Type B pancreatic cell (in vitro differentiated cells): ENCODE results near the gene TAF1B. TPM values are rescaled to one million over a fixed set of nuclear protein-coding genes. Genes with fewer than 3 reads are reported as not detected.

ENCODE experiments used
- DNase-seq: peaks from one replicate; pipeline ENCODE4 v3.0.0; 2021; ENCODE audit warnings: mixed read lengths; ENCODE audit not compliant: unreplicated experiment; ENCODE audit errors: extremely low spot score
- H3K27ac Mint-ChIP-seq: 2 replicates; pipeline ENCODE4 v1.8.0; 2021; ENCODE audit warnings: mild to moderate bottlenecking, mixed read lengths
- H3K27me3 Mint-ChIP-seq: 2 replicates; pipeline ENCODE4 v1.8.0; 2021; ENCODE audit warnings: mixed read lengths
- H3K36me3 Mint-ChIP-seq: 2 replicates; pipeline ENCODE4 v1.8.0; 2021; ENCODE audit warnings: mixed read lengths
- H3K4me1 Mint-ChIP-seq: one replicate; pipeline ENCODE4 v1.8.0; 2021; ENCODE audit warnings: mixed read lengths; ENCODE audit not compliant: unreplicated experiment
- H3K4me3 Mint-ChIP-seq: 2 replicates; pipeline ENCODE4 v1.8.0; 2021; ENCODE audit warnings: mild to moderate bottlenecking, mixed read lengths
- H3K9me3 Mint-ChIP-seq: 2 replicates; pipeline ENCODE4 v1.8.0; 2021; ENCODE audit warnings: mixed read lengths
- CTCF ChIP-seq: fragments of 200-600 bp; sonication (generic); conservative IDR thresholded peaks from 2 replicates; pipeline ENCODE4 v1.5.0; 2021; ENCODE audit warnings: antibody characterized with exemption, mild to moderate bottlenecking
- long read RNA-seq: library from polyadenylated mRNA; unstranded; transcript quantifications from one replicate; pipeline ENCODE4 v2.0.0, GENCODE V29; 2020
- total RNA-seq: library from RNA; stranded (reverse); gene quantifications from 2 replicates; pipeline ENCODE4 v1.2.1, GENCODE V29; 2021; ENCODE audit warnings: low replicate concordance

Gene TAF1B
- 26.3 and 34.1 TPM in 2 replicates for total RNA-seq
- long read RNA-seq, transcript TAF1B-201 (15 exons, 2,387 nt), result major isoform, 47 of 109 reads
- long read RNA-seq, partial matches to known transcripts, result 50 of 109 reads
- long read RNA-seq, other reads (novel, unspliced or antisense), result 12 of 109 reads

GRCh38 chr2:9843229-9844035, at the start of gene TAF1B:
Gene TAF1B, plus strand, starts transcription at chr2:9843474. Its CDS starts 68 bp downstream, at chr2:9843542.
- Mint-ChIP-seq H3K4me1 (peaks cover 26% of the 10 kb centered on the region), H3K27me3 (no peaks in the 10 kb centered on the region), H3K36me3 (peaks cover 16% of the 10 kb centered on the region), H3K27ac (peak within 1 kb of the TSS; percentile 93), H3K9me3 (no peaks in the 10 kb centered on the region), H3K4me3 (peak within 1 kb of the TSS; percentile 93)
- peak; percentile 96 for DNase-seq
- TF ChIP-seq CTCF, result peak; percentile 52

GRCh38 chr2:9793918-9794717, 49.2 kb upstream of the TAF1B start:
- H3K4me3 Mint-ChIP-seq, result no peak overlapping the region
- no peaks in the 10 kb centered on the region for H3K9me3 Mint-ChIP-seq
- no peak for TF ChIP-seq CTCF
- DNase-seq, result no peak
- no peaks in the 10 kb centered on the region for H3K36me3 Mint-ChIP-seq
- peaks cover 21% of the 10 kb centered on the region for H3K4me1 Mint-ChIP-seq
- H3K27ac Mint-ChIP-seq, result no peak overlapping the region
- H3K27me3 Mint-ChIP-seq, result no peaks in the 10 kb centered on the region

- Mint-ChIP-seq H3K36me3 (no peaks in the 10 kb centered on the region), H3K9me3 (no peaks in the 10 kb centered on the region), H3K27ac (no peak overlapping the region), H3K4me1 (peaks cover 29% of the 10 kb centered on the region), H3K4me3 (no peak overlapping the region), H3K27me3 (no peaks in the 10 kb centered on the region)
- no peak for TF ChIP-seq CTCF
- no peak for DNase-seq
Measured at GRCh38 chr2:9795071-9795470, 48.2 kb upstream of the TAF1B start.

GRCh38 chr2:9796056-9797010, 46.9 kb upstream of the TAF1B start:
- H3K27ac Mint-ChIP-seq, result no peak overlapping the region
- H3K4me1 Mint-ChIP-seq, result peaks cover 37% of the 10 kb centered on the region
- TF ChIP-seq CTCF, result peak; percentile 60
- no peak overlapping the region for H3K4me3 Mint-ChIP-seq
- DNase-seq, result no peak
- H3K9me3 Mint-ChIP-seq, result no peaks in the 10 kb centered on the region
- no peaks in the 10 kb centered on the region for H3K36me3 Mint-ChIP-seq
- no peaks in the 10 kb centered on the region for H3K27me3 Mint-ChIP-seq

- no peak for TF ChIP-seq CTCF
- Mint-ChIP-seq H3K9me3 (no peaks in the 10 kb centered on the region), H3K27ac (peak overlapping the region; percentile 97), H3K36me3 (no peaks in the 10 kb centered on the region), H3K4me3 (no peak overlapping the region), H3K27me3 (no peaks in the 10 kb centered on the region), H3K4me1 (peaks cover 39% of the 10 kb centered on the region)
- DNase-seq, result no peak
Measured at GRCh38 chr2:9797086-9797485, 46.2 kb upstream of the TAF1B start.
